HepG2 (cell line): ENCODE results near the gene LCAT. TPM values are rescaled to one million over a fixed set of nuclear protein-coding genes. Genes with fewer than 3 reads are reported as not detected.

ENCODE experiments used
- ARNT2 ChIP-seq: sonication (generic); formaldehyde crosslinking; IDR thresholded peaks from 2 replicates; pipeline ENCODE4 v1.8.0; 2022; ENCODE audit warnings: mild to moderate bottlenecking, low read depth, missing genetic modification reagents, moderate library complexity
- ATF4 ChIP-seq, 2 experiments: fragments of 450-650 bp in 1 of 2; sonication (generic) in 1 of 2; formaldehyde crosslinking; IDR thresholded peaks; 2 replicates each; pipeline versions ENCODE4 v1.5.0 to v1.8.0; 2020 to 2022; ENCODE audit warnings: mild to moderate bottlenecking in 1 of 2, missing genetic modification reagents in 1 of 2
- CBX5 ChIP-seq: sonication (generic); formaldehyde crosslinking; IDR thresholded peaks from 2 replicates; pipeline ENCODE4 v1.4.0; 2020; ENCODE audit warnings: missing genetic modification reagents, borderline replicate concordance
- E2F5 ChIP-seq: sonication (generic); formaldehyde crosslinking; conservative IDR thresholded peaks from 2 replicates; pipeline ENCODE4 v1.4.0; 2020; ENCODE audit warnings: missing genetic modification reagents
- ESRRA ChIP-seq: sonication (generic); formaldehyde crosslinking; IDR thresholded peaks from 2 replicates; pipeline ENCODE4 v1.5.1; 2020; ENCODE audit warnings: mild to moderate bottlenecking, low read depth, missing genetic modification reagents
- NAIF1 ChIP-seq: sonication (generic); formaldehyde crosslinking; IDR thresholded peaks from 2 replicates; pipeline ENCODE4 v1.5.0; 2020; ENCODE audit warnings: mild to moderate bottlenecking, missing genetic modification reagents, borderline replicate concordance
- NFKBIZ ChIP-seq: IDR thresholded peaks from 2 replicates; pipeline ENCODE4 v1.6.1; 2018; ENCODE audit warnings: missing genetic modification reagents, missing compliant biosample characterization
- SOX6 ChIP-seq, 2 experiments: fragments of 450-650 bp in 1 of 2; sonication (generic) in 1 of 2; formaldehyde crosslinking in 1 of 2; IDR thresholded peaks; 2 replicates each; pipeline versions ENCODE4 v1.4.0 to v1.6.1; 2017 to 2020; ENCODE audit warnings: antibody characterized with exemption in 1 of 2, mild to moderate bottlenecking in 1 of 2, missing genetic modification reagents in 1 of 2
- STAT5B ChIP-seq: sonication (generic); formaldehyde crosslinking; IDR thresholded peaks from 2 replicates; pipeline ENCODE4 v1.4.0; 2020; ENCODE audit warnings: missing genetic modification reagents
- THAP11 ChIP-seq: IDR thresholded peaks from 2 replicates; pipeline ENCODE4 v1.6.1; 2016; ENCODE audit warnings: missing biosample characterization, missing genetic modification reagents
- THAP8 ChIP-seq: sonication (generic); formaldehyde crosslinking; IDR thresholded peaks from 2 replicates; pipeline ENCODE4 v1.5.1; 2020; ENCODE audit warnings: missing genetic modification reagents, mild to moderate bottlenecking, borderline replicate concordance
- ZBTB33 ChIP-seq: sonication (generic); formaldehyde crosslinking; IDR thresholded peaks from 2 replicates; pipeline ENCODE4 v1.4.0; 2020; ENCODE audit warnings: missing genetic modification reagents
- ZFP82 ChIP-seq: sonication (generic); formaldehyde crosslinking; IDR thresholded peaks from 2 replicates; pipeline ENCODE4 v1.5.1; 2020; ENCODE audit warnings: mild to moderate bottlenecking, missing genetic modification reagents, borderline replicate concordance
- ZNF430 ChIP-seq: sonication (generic); formaldehyde crosslinking; IDR thresholded peaks from 2 replicates; pipeline ENCODE4 v1.9.0; 2021; ENCODE audit warnings: mild to moderate bottlenecking, missing genetic modification reagents
- ZNF451 ChIP-seq: sonication (generic); formaldehyde crosslinking; IDR thresholded peaks from 2 replicates; pipeline ENCODE4 v1.5.0; 2020; ENCODE audit warnings: mild to moderate bottlenecking, missing genetic modification reagents
- ZNF547 ChIP-seq: sonication (generic); formaldehyde crosslinking; IDR thresholded peaks from 2 replicates; pipeline ENCODE4 v1.5.1; 2020; ENCODE audit warnings: mild to moderate bottlenecking, missing genetic modification reagents
- ZNF660 ChIP-seq: sonication (generic); formaldehyde crosslinking; IDR thresholded peaks from 2 replicates; pipeline ENCODE4 v1.5.1; 2020; ENCODE audit warnings: mild to moderate bottlenecking, low read depth, missing genetic modification reagents, borderline replicate concordance
- ZNF777 ChIP-seq: sonication (generic); formaldehyde crosslinking; IDR thresholded peaks from 2 replicates; pipeline ENCODE4 v1.4.0; 2020; ENCODE audit warnings: missing genetic modification reagents
- ZXDC ChIP-seq: sonication (generic); formaldehyde crosslinking; IDR thresholded peaks from 2 replicates; pipeline ENCODE4 v1.5.0; 2020; ENCODE audit warnings: mild to moderate bottlenecking, missing genetic modification reagents
- polyA plus RNA-seq, 8 experiments: library from polyadenylated mRNA; depleted of rRNA in 3 of 8; stranded (reverse) in 7 of 8; unstranded in 1 of 8; fragments of >200 nt; fragmentation: Illumina TruSeq in 4 of 8; extraction: Trizol in 4 of 8; gene quantifications; 2 replicates each; pipeline versions ENCODE4 v1.2.1 to v1.2.3, GENCODE V29; 2011 to 2016; ENCODE audit warnings: low read depth in 4 of 8, missing spikeins in 1 of 8, mixed read lengths in 1 of 8; ENCODE audit not compliant: insufficient read depth in 1 of 8
- total RNA-seq, 5 experiments: library from RNA; depleted of rRNA; stranded (reverse); fragments of >200 nt; fragmentation: Illumina TruSeq; extraction: Trizol; gene quantifications; 2 replicates each; pipeline ENCODE4 v1.2.3, GENCODE V29; 2016; ENCODE audit warnings: low read depth in 1 of 5

Gene LCAT
- total and polyA plus RNA-seq, 2 of the 13 experiments (the other 11 are each of a cell fraction or from before 2014, with no cell fraction given): 36.1 to 38.9 TPM

- TF ChIP-seq ATF4 (CRISPR knock-in tag; IDR thresholded peaks at IDR 0.05) (peak in 1 of 2 experiments; percentile 57; a peak in 2 of 4 replicates), ZXDC (CRISPR knock-in tag) (peak; percentile 85), ESRRA (CRISPR knock-in tag) (peak; percentile 96), THAP8 (peak; percentile 82; the same call in 1 of the 2 replicates), ZNF451 (CRISPR knock-in tag) (peak; percentile 94; the same call in 1 of the 2 replicates), ARNT2 (CRISPR knock-in tag) (peak; percentile 65; the same call in 1 of the 2 replicates), STAT5B (CRISPR knock-in tag) (peak; percentile 55; the same call in 1 of the 2 replicates), NAIF1 (CRISPR knock-in tag) (no peak), CBX5 (CRISPR knock-in tag) (no peak; the same call in 1 of the 2 replicates), ZNF547 (peak; percentile 93), ZNF777 (CRISPR knock-in tag) (peak; percentile 36), ZNF660 (CRISPR knock-in tag) (no peak; the same call in 1 of the 2 replicates), ZNF430 (CRISPR knock-in tag) (peak; percentile 88), ZFP82 (CRISPR knock-in tag) (no peak; the same call in 1 of the 2 replicates), NFKBIZ (CRISPR knock-in tag) (peak; percentile 54; the same call in 1 of the 2 replicates), ZBTB33 (CRISPR knock-in tag) (peak; percentile 39), SOX6 (IDR thresholded peaks at IDR 0.05) (no peak), SOX6 (CRISPR knock-in tag; IDR thresholded peaks at IDR 0.05) (peak; percentile 75), THAP11 (CRISPR knock-in tag) (peak; percentile 87), E2F5 (CRISPR knock-in tag) (peak; percentile 45; the same call in 1 of the 2 replicates)
These were observed 8.4 kb downstream of the LCAT start (continued) for GRCh38 chr16:67935402-67936123.
